ENCODE data around the gene ZNF516. TPM values are rescaled to one million over a fixed set of nuclear protein-coding genes. Genes with fewer than 3 reads are reported as not detected.

ZNF516 gene
- total and polyA plus RNA-seq, 2 of the 13 experiments (the other 11 are each of a cell fraction or from before 2014, with no cell fraction given): 16.6 to 18.7 TPM

GRCh38 chr18:76491776-76492668 lies 3.0 kb downstream of the ZNF516 start (continued):
- TF ChIP-seq BCL3 (CRISPR knock-in tag; IDR thresholded peaks at IDR 0.05): no peak
- TF ChIP-seq ZNF180 (CRISPR knock-in tag; IDR thresholded peaks at IDR 0.05; ENCODE audit: borderline replicate concordance, low read depth): no peak
- peak; percentile 90 for TF ChIP-seq AGO2 (optimal IDR thresholded peaks at IDR 0.05; ENCODE audit: low read depth, low read length)
- TF ChIP-seq ATF3 (CRISPR knock-in tag; IDR thresholded peaks at IDR 0.05): peak; percentile 47; the same call in 1 of the 2 replicates
- no peak for TF ChIP-seq ZZZ3 (CRISPR knock-in tag; IDR thresholded peaks at IDR 0.05; ENCODE audit: borderline replicate concordance)
- TF ChIP-seq ZNF296 (CRISPR knock-in tag; conservative IDR thresholded peaks at IDR 0.05): no peak
- TF ChIP-seq HDAC2 (CRISPR knock-in tag; IDR thresholded peaks at IDR 0.05): no peak
- TF ChIP-seq, protein P1, sequence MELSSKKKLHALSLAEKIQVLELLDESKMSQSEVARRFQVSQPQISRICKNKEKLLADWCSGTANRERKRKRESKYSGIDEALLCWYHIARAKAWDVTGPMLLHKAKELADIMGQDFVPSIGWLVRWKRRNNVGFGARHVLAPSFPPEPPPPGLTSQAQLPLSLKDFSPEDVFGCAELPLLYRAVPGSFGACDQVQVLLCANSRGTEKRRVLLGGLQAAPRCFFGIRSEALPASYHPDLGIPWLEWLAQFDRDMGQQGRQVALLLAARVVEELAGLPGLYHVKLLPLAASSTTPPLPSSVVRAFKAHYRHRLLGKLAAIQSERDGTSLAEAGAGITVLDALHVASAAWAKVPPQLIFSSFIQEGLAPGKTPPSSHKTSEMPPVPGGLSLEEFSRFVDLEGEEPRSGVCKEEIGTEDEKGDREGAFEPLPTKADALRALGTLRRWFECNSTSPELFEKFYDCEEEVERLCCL (CRISPR knock-in tag; IDR thresholded peaks at IDR 0.05; ENCODE audit: borderline replicate concordance): no peak
- TF ChIP-seq ZBTB14 (CRISPR knock-in tag; IDR thresholded peaks at IDR 0.05): no peak
- TF ChIP-seq ZBTB20 (CRISPR knock-in tag; IDR thresholded peaks at IDR 0.05; ENCODE audit: borderline replicate concordance, low read depth): no peak
- TF ChIP-seq ADNP (CRISPR knock-in tag; IDR thresholded peaks at IDR 0.05): no peak
- no peak for TF ChIP-seq NRL (CRISPR knock-in tag; IDR thresholded peaks at IDR 0.05; ENCODE audit: borderline replicate concordance)
- TF ChIP-seq ZNF383 (CRISPR knock-in tag; IDR thresholded peaks at IDR 0.05; ENCODE audit: borderline replicate concordance): no peak
- TF ChIP-seq, protein P2, sequence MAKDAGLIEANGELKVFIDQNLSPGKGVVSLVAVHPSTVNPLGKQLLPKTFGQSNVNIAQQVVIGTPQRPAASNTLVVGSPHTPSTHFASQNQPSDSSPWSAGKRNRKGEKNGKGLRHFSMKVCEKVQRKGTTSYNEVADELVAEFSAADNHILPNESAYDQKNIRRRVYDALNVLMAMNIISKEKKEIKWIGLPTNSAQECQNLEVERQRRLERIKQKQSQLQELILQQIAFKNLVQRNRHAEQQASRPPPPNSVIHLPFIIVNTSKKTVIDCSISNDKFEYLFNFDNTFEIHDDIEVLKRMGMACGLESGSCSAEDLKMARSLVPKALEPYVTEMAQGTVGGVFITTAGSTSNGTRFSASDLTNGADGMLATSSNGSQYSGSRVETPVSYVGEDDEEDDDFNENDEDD (CRISPR knock-in tag; IDR thresholded peaks at IDR 0.05; ENCODE audit: borderline replicate concordance): no peak
- TF ChIP-seq, protein P3, sequence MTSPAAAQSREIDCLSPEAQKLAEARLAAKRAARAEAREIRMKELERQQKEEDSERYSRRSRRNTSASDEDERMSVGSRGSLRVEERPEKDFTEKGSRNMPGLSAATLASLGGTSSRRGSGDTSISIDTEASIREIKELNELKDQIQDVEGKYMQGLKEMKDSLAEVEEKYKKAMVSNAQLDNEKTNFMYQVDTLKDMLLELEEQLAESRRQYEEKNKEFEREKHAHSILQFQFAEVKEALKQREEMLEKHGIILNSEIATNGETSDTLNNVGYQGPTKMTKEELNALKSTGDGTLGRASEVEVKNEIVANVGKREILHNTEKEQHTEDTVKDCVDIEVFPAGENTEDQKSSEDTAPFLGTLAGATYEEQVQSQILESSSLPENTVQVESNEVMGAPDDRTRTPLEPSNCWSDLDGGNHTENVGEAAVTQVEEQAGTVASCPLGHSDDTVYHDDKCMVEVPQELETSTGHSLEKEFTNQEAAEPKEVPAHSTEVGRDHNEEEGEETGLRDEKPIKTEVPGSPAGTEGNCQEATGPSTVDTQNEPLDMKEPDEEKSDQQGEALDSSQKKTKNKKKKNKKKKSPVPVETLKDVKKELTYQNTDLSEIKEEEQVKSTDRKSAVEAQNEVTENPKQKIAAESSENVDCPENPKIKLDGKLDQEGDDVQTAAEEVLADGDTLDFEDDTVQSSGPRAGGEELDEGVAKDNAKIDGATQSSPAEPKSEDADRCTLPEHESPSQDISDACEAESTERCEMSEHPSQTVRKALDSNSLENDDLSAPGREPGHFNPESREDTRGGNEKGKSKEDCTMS (CRISPR knock-in tag; conservative IDR thresholded peaks at IDR 0.05): no peak
